Measurements from ENCODE around the gene RRM1.

GRCh38 chr11:4071325-4071724 is 23.3 kb upstream of the RRM1 start:
- TF ChIP-seq, protein P1, sequence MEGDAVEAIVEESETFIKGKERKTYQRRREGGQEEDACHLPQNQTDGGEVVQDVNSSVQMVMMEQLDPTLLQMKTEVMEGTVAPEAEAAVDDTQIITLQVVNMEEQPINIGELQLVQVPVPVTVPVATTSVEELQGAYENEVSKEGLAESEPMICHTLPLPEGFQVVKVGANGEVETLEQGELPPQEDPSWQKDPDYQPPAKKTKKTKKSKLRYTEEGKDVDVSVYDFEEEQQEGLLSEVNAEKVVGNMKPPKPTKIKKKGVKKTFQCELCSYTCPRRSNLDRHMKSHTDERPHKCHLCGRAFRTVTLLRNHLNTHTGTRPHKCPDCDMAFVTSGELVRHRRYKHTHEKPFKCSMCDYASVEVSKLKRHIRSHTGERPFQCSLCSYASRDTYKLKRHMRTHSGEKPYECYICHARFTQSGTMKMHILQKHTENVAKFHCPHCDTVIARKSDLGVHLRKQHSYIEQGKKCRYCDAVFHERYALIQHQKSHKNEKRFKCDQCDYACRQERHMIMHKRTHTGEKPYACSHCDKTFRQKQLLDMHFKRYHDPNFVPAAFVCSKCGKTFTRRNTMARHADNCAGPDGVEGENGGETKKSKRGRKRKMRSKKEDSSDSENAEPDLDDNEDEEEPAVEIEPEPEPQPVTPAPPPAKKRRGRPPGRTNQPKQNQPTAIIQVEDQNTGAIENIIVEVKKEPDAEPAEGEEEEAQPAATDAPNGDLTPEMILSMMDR (IDR thresholded peaks at IDR 0.05), result no peak
- TF ChIP-seq POLR2A (IDR thresholded peaks at IDR 0.05), result no peak
